Breast epithelium (tissue), 3 donors: ENCODE measurements around the gene AGPAT3.

Experiments used
- POLR2A ChIP-seq: fragments of 450-650 bp; IDR thresholded peaks from one replicate; pipeline ENCODE4 v1.6.1; 2016; ENCODE audit warnings: antibody characterized with exemption, mild to moderate bottlenecking, moderate library complexity
- POLR2AphosphoS5 ChIP-seq, 3 donors: sonication (generic); formaldehyde crosslinking; IDR thresholded peaks; one replicate each; pipeline ENCODE4 v1.6.1; 2017; ENCODE audit warnings: antibody characterized with exemption in 3 of 3
- TF ChIP-seq, protein P1 (sequence below), 3 donors: fragments of 450-650 bp; IDR thresholded peaks; one replicate each; pipeline ENCODE4 v1.5.1; 2016 to 2017; ENCODE audit warnings: antibody characterized with exemption in 3 of 3, mild to moderate bottlenecking in 3 of 3, moderate library complexity in 3 of 3

DNA sequence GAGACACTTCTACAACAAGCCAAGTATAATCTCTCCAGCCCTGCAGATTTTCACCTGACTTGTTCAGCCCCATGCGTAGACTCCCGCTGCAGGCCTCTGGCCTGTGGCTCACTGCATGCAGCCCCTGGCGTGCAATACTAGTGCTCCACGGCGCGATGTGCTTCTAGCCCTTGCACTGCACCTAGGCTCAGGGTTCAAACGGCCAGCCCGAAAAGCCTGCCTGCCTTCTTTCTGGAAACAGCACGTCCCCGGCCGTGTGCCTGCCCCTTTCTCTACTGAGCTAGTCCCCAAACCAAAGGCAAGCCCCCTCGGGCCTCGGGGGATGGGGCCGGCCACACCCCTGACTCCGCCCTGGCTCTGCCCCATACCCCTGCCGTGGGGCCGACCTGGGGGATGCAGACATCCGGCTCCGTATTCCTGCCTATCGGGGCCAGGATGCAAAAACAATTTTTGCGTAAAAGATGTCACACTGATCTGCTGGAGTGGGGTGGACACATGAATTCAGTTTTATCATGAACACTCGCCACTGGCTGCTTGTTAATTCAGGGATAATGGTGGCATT lies 120.7 kb downstream of the AGPAT3 start:
- TF ChIP-seq, protein P1, sequence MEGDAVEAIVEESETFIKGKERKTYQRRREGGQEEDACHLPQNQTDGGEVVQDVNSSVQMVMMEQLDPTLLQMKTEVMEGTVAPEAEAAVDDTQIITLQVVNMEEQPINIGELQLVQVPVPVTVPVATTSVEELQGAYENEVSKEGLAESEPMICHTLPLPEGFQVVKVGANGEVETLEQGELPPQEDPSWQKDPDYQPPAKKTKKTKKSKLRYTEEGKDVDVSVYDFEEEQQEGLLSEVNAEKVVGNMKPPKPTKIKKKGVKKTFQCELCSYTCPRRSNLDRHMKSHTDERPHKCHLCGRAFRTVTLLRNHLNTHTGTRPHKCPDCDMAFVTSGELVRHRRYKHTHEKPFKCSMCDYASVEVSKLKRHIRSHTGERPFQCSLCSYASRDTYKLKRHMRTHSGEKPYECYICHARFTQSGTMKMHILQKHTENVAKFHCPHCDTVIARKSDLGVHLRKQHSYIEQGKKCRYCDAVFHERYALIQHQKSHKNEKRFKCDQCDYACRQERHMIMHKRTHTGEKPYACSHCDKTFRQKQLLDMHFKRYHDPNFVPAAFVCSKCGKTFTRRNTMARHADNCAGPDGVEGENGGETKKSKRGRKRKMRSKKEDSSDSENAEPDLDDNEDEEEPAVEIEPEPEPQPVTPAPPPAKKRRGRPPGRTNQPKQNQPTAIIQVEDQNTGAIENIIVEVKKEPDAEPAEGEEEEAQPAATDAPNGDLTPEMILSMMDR (IDR thresholded peaks at IDR 0.05): no peak
- TF ChIP-seq POLR2AphosphoS5 (IDR thresholded peaks at IDR 0.05) (no peak), POLR2A (no peak)
